Esophagus squamous epithelium (tissue), 4 donors: Measurements from ENCODE around the gene RPS15.

Source experiments
- CTCF ChIP-seq, 6 experiments: fragments of 450-650 bp in 4 of 6; fragments of 200-600 bp in 2 of 6; sonication (generic) in 2 of 6; IDR thresholded peaks; one replicate each; pipeline ENCODE4 v1.5.1; 2016 to 2019; ENCODE audit warnings: antibody characterized with exemption in 6 of 6, mild to moderate bottlenecking in 4 of 6, moderate library complexity in 4 of 6
- POLR2A ChIP-seq, 4 donors: fragments of 450-650 bp; IDR thresholded peaks; one replicate each; pipeline ENCODE4 v1.6.1; 2017; ENCODE audit warnings: antibody characterized with exemption in 4 of 4, mild to moderate bottlenecking in 4 of 4, moderate library complexity in 3 of 4

GRCh38 chr19:1489463-1490310, 51.5 kb downstream of the RPS15 start:
- TF ChIP-seq POLR2A (IDR thresholded peaks at IDR 0.05) (no peak), CTCF (IDR thresholded peaks at IDR 0.05) (peak in 2 of 6 experiments; percentile 10 to 11)
